HG03097 (cell line): ENCODE data around the gene RIMKLA.

ENCODE experiments used
- ATAC-seq: cut with Tn5 transposase; IDR thresholded peaks from one replicate; pipeline ENCODE4 v1.9.1; 2021; ENCODE audit not compliant: unreplicated experiment, low FRiP score

The RIMKLA gene

DNA sequence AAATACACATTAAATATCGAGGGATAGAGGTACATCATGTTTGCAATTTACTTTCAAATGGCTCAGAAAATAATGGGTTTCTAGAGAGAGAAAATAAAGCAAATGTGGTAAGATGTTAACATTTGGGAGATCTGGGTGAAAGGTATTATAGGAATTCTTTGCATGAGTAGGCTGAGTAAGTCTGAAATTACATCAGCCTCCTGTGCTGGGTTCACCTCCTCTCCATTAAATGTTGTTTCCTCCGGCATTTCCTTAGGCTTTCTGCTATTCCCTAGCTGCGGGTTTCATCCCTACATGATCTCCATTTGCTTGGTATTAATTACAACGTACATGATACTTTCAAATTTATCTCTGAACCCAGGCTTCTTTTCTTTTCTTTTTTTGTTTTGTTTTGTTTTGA, 43.6 kb downstream of the RIMKLA start:
- ATAC-seq = no peak

- ATAC-seq = no peak
Observed at GRCh38 chr1:42427240-42427639, 46.6 kb downstream of the RIMKLA start.

DNA sequence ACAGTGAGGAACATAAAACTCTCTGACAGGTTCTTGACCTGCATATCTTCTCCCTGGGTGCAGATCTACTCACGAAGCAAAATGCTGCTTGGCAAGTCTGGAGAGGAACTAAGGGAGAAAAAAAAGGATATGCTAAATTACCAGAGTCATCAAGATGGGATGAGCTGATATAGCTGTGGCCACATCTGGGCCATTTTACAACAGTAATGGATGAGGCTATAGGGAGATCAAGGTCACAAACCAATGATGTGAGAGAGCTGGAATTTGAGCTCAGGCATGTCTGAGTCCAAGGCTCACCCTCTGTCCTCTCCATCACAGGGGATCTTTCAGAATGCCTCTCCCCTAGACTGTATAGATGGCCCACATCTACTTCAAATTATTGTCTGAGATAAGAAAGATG, 49.0 kb downstream of the RIMKLA start:
- no peak for ATAC-seq

DNA sequence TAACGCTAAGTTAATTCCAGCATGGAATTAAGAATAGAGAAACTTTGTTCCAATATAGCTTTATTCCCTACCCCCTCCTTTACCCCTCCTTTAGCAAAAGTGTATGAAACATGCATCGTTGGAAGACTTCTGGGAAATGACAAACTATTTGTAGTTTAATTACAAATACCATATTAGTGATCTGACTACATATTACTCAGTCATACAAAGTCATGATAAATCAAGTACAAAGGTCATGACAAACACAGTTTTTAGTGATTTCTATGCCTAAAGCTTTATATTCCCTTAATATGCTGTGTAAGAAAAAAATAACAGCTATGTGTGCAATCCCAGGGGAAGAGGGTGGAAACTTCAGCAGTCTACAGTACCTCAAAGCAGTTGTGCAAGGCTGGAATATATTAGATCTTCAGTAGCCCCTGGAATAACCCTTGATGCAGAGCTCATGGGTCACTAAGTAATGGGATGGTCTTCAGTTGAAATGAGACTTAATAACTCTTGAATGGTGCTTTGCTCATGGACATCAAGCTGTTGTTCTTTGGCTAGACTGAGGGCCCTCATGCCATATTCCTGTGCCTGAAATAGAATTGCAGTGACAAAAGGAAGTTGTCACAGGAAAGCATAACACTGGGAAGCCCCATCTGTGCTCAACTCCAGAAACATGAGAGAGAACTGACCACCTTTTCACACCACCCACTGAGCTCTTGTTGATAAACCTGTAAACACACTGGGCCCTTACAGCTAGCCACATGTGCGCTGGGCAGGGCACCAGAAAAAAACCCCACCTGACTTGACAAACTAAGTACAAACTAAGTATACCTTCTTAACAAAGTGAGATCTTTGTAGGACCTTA, 49.9 kb downstream of the RIMKLA start:
- ATAC-seq = no peak

DNA sequence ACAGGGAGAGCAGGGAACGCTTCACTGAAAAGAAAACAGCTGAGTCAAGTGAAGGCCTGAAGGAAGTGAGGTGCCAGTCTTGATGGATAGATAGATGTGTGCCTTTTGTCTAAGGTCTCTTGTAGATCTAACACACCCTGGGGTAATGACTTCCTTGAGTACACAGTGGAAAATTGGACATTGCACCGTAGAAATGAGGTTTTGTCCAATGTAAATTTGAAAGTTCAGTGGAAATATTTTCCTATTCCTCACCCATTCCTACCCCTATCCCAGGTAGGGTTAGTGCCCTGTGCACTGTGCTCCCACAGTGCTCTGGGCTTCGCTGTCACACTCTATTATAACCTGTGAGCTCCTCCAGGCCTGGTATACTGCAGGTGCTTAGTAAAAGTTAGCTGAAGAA, 50.9 kb downstream of the RIMKLA start:
- no peak for ATAC-seq

GRCh38 chr1:42432714-42433113, 52.1 kb downstream of the RIMKLA start:
- ATAC-seq = no peak

DNA sequence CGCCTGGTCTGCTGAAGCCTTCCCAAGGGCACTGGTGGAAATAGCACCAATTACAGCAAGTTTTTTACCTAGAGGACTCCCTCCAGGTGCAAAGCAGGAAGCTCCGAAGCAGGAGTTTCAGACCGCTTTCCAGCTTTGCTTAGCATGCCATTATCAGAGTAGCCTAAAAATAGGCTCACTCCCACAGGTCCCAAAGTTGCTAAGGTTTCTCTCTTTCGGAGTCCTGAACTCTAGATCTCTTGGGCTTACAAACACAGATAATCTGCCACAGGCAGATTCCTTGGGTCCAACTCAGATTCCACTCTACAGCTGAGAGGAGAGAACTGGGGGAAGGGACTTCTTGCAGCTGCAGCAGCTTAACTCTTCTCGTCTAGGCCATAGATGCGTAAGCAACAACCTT, 52.8 kb downstream of the RIMKLA start:
- no peak for ATAC-seq

GRCh38 chr1:42434340-42434739, 53.7 kb downstream of the RIMKLA start:
- ATAC-seq = no peak

DNA sequence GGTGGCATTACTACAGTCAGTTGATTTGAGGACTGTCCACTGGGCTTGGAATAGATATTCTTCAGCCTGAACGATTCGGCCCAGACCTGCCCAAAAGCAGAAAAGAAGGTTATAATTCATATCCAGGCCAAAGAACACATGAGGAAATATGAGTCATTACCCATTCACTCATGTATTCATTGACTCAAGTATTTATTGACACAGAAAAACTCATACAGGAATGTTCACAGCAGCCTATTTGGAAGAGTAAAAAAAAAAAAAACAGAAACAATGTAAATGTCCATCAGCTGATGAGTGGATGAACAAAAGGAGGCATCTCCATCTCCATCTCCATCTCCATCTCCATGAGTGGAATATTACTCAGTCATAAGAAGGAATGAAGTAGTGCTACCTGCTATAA, 59.3 kb downstream of the RIMKLA start:
- ATAC-seq = no peak

DNA sequence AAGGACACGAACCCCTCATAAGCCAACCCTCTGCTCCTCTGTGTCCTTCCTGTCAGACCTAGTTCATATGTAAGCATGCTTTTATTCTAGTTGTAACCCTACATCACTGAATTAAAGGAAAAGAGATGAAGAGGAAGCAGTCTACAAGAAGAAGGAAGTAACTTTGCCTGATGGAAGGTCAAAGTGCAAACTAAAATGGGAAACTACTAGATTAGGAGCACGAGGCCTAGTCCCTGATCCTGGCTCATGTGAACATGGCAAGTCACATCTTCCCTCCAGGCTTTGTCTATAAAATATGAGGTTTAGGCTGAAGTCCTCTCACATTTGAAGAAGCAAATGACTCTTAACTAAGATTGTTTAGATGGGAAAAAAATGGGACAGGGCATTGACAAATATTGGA, 62.1 kb downstream of the RIMKLA start:
- no peak for ATAC-seq

GRCh38 chr1:42449256-42449655, 68.7 kb downstream of the RIMKLA start:
- ATAC-seq = no peak

GRCh38 chr1:42450061-42450460, 69.5 kb downstream of the RIMKLA start:
- no peak for ATAC-seq

DNA sequence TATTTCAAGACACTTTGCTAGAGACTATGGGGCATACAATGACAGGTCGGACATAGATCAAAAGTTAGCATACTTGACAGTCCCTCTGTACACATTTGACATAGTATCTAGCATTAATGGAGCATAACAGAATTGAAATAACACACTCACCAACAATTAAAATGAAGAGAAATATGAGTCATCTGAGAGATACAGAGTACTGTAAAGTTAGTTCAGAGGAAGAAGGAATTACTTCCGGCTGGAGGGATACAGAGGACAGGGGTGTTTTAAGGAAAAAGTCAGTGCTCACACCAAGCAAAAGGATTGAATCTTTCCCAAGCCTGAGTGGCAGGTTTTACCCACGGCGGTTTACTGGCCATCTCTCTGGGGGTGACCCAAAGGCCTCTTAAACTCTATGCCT, 72.8 kb downstream of the RIMKLA start:
- no peak for ATAC-seq

GRCh38 chr1:42454403-42454802, 73.8 kb downstream of the RIMKLA start:
- ATAC-seq = no peak

- peak; percentile 85 for ATAC-seq
Observed at GRCh38 chr1:42456010-42456753, 75.6 kb downstream of the RIMKLA start, which contains the start of the genes PPCS and ZMYND12. PPCS (plus strand) TSS chr1:42456543; CDS start chr1:42456566, 23 bp downstream. ZMYND12 (minus strand) TSS chr1:42456022; CDS start chr1:42455997, 25 bp downstream.

DNA sequence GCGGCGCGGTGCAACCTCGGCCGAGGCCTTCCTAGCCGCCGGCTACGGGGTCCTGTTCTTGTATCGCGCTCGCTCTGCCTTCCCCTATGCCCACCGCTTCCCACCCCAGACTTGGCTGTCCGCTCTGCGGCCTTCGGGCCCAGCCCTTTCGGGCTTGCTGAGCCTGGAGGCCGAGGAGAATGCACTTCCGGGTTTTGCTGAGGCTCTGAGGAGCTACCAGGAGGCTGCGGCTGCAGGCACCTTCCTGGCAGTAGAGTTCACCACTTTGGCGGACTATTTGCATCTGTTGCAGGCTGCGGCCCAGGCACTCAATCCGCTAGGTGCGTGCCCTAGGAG, 76.1 kb downstream of the RIMKLA start:
- peak; percentile 46 for ATAC-seq

DNA sequence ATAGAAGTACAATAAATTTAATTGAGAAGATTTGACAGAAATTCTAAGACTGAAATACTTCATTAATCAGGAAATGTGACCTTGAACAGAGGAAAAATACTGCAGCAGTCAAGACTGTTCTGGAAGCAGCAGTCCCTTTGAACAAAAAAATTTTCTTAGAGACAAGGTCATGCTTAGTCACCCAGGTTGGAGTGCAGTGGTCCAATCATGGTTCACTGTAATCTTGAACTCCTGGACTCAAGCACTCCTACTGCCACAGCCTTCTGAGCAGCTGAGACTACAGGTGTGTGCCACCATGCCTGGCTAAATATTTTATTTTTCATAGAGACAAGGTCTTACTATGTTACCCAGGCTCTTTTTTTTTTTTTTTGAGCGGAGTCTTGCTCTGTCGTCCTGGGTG, 80.6 kb downstream of the RIMKLA start:
- ATAC-seq = no peak

DNA sequence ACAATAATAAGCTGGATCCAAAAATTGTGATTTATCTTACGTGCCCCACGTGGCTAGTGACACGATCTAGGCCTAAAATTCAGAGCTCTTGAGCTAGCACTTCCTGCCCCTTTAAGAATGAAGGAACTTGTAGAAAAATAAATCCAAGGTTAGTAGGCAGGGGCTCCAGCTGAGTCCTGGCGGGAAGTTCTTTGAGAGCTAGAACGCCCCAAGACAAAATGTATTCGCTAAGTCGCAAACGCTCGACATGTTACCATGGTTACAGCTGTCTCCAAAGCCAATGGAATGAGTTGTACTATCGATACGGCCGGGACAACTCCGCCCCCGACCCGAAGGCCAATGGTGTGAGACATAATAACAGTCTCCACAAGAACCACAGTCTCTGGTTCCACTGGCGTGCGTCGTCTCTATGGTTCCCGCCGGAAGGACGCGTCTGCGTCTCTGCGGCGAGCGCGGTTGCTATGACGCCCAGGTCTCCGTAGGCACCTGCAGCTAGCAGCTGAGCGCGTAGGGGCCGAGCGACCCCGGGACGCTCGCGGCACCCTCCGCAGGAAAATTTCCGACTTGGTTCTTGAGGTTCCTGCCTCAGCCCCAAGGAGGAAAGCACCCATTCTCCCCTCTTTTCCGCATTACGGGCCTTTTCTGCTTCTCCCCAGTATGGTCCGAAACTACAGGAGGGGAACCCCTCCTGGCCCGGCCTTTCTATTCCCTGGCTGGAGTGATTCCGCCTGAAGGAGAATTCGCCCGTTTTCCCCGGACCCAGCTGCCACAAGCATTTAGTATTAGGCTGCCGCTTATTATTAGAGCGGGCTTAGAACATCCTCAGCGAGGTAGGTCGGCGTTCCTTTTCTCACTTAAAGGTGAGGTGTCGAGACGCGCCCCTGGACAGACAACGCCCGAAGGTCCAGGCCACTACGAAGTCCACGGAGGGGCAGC, 82.5 kb downstream of the RIMKLA start, which contains the start of gene CCDC30:
TSS of gene CCDC30 (plus strand) at position 459 of the 936 bp plus-strand sequence. CDS start 17,266 bp downstream, outside the sequence.
- peak; percentile 96 for ATAC-seq

DNA sequence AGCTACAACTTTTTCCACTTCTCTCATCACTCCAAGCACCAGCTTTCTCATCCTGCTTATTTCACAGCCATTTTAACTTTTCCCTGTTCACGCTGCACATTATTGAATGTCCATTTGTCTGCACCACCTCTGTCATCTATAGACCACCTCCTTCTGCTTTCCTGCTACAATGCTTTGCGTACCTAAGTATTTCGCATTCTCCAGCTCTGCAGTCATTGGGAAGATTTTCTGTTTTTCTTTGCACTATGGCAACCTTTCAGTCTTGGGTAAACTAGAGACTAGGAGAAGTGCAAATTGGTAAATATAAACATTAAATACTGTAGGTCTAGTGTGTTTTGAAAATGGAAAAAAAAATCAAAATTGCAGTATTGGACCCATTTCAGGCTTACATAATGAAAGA, 83.3 kb downstream of the RIMKLA start:
- no peak for ATAC-seq

DNA sequence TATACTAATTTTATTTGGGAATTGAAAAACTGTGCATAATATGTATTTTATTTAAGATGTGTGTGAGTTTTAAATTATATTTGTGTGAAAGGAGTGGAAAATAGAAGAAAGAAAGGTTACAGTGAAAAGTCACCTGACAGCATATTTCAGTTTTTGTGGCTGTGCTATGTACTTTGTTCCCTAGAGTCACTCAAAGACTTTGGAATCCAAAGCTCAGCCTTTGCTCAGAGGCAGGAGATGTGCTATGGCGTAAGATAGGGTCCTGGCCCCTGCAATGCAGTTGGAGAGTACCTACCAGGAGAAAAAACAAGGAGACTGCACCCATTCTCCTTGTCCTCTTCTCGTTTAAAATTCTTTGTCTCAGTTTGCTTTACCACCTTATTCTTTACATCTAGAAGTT, 85.4 kb downstream of the RIMKLA start:
- no peak for ATAC-seq

GRCh38 chr1:42469727-42470126, 89.1 kb downstream of the RIMKLA start:
- ATAC-seq = no peak
